OCI-LY3 (cell line): Measurements from ENCODE around the gene SIGLEC11.

Experiments
- H2AFZ ChIP-seq: fragments of 200-600, 300-600 bp; shearing (Covaris generic); 2 replicates; pipeline ENCODE4 v1.6.0; 2014; ENCODE audit warnings: antibody characterized with exemption, low read depth, low read length
- H3K27ac ChIP-seq: fragments of 200-600, 300-600 bp; sonication (generic); 2 replicates; pipeline ENCODE4 v1.5.1; 2014; ENCODE audit warnings: mild to moderate bottlenecking, low read length, moderate library complexity, mixed read lengths
- H3K27me3 ChIP-seq: fragments of 200-600, 300-600 bp; sonication (generic); 2 replicates; pipeline ENCODE4 v1.6.1; 2014; ENCODE audit warnings: low read depth, low read length, mixed read lengths
- H3K36me3 ChIP-seq: fragments of 200-600, 300-600 bp; sonication (generic); replicated peaks from 2 replicates; pipeline ENCODE3; 2014; ENCODE audit warnings: low read depth, low read length, mixed read lengths
- H3K4me1 ChIP-seq: fragments of 300-600, 200-600 bp; sonication (generic); 2 replicates; pipeline ENCODE4 v1.6.1; 2014; ENCODE audit warnings: low read length, mixed read lengths
- H3K4me2 ChIP-seq: fragments of 200-600, 300-600 bp; sonication (generic); 2 replicates; pipeline ENCODE4 v1.6.1; 2014; ENCODE audit warnings: low read length, mixed read lengths
- H3K4me3 ChIP-seq: fragments of 300-600, 200-600 bp; sonication (generic); 2 replicates; pipeline ENCODE4 v1.5.1; 2014; ENCODE audit warnings: antibody characterized with exemption, mild to moderate bottlenecking, low read length, moderate library complexity
- H3K79me2 ChIP-seq: fragments of 300-600, 200-600 bp; shearing (Covaris generic); 2 replicates; pipeline ENCODE4 v1.6.1; 2014; ENCODE audit warnings: mild to moderate bottlenecking, low read length, mixed read lengths
- H3K9ac ChIP-seq: fragments of 300-600, 200-600 bp; shearing (Covaris generic); 2 replicates; pipeline ENCODE4 v1.6.0; 2014; ENCODE audit warnings: mild to moderate bottlenecking, low read length, moderate library complexity
- H3K9me3 ChIP-seq: fragments of 200-600, 300-600 bp; shearing (Covaris generic); 2 replicates; pipeline ENCODE4 v1.6.1; 2014; ENCODE audit warnings: low read length, mixed read lengths; ENCODE audit not compliant: insufficient read depth
- H4K20me1 ChIP-seq: fragments of 200-600, 300-600 bp; sonication (generic); 2 replicates; pipeline ENCODE4 v1.6.1; 2016; ENCODE audit warnings: low read length, mixed read lengths; ENCODE audit not compliant: insufficient read depth
- EZH2phosphoT487 ChIP-seq: fragments of 200-600 bp; shearing (Covaris generic); IDR thresholded peaks from 2 replicates; pipeline ENCODE4 v1.6.1; 2018; ENCODE audit warnings: antibody characterized with exemption, mixed run types, low read depth
- TF ChIP-seq, protein P1 (sequence below): fragments of 200-600, 300-600 bp; sonication (generic); IDR thresholded peaks from 2 replicates; pipeline ENCODE4 v1.5.1; 2014; ENCODE audit warnings: antibody characterized with exemption, low read length, low read depth

SIGLEC11 gene

DNA sequence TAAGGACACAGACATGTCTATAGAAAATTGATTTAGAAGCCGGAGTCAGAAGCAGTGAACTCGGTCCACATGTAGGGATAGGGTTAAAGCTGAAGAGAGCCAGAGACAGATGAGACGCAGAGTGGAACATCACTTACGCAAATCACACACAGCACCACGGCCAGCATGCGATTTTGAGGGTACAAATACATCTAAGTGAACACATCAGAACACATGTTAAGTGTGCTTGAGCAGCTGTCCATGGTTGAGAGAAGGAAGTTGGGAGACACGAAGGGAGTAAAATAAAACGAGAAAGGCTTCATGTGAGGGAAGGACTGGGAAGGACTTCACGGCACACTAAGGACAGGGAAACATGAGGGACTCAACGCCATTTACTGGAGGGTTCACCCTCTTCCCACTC is 25.4 kb upstream of the SIGLEC11 start:
- H4K20me1 ChIP-seq: peaks cover 31% of the 10 kb centered on the region
- H3K4me1 ChIP-seq: no peaks in the 10 kb centered on the region
- no peaks in the 10 kb centered on the region for H3K27me3 ChIP-seq
- no peak overlapping the region for H3K27ac ChIP-seq
- no peaks in the 10 kb centered on the region for H3K9me3 ChIP-seq
- H3K4me3 ChIP-seq: no peak overlapping the region
- H2AFZ ChIP-seq: no peak overlapping the region
- peaks cover 3% of the 10 kb centered on the region for H3K36me3 ChIP-seq
- H3K4me2 ChIP-seq: no peak overlapping the region
- TF ChIP-seq, protein P1, sequence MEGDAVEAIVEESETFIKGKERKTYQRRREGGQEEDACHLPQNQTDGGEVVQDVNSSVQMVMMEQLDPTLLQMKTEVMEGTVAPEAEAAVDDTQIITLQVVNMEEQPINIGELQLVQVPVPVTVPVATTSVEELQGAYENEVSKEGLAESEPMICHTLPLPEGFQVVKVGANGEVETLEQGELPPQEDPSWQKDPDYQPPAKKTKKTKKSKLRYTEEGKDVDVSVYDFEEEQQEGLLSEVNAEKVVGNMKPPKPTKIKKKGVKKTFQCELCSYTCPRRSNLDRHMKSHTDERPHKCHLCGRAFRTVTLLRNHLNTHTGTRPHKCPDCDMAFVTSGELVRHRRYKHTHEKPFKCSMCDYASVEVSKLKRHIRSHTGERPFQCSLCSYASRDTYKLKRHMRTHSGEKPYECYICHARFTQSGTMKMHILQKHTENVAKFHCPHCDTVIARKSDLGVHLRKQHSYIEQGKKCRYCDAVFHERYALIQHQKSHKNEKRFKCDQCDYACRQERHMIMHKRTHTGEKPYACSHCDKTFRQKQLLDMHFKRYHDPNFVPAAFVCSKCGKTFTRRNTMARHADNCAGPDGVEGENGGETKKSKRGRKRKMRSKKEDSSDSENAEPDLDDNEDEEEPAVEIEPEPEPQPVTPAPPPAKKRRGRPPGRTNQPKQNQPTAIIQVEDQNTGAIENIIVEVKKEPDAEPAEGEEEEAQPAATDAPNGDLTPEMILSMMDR: no peak
- TF ChIP-seq EZH2phosphoT487: no peak
- no peak overlapping the region for H3K9ac ChIP-seq
- no peaks in the 10 kb centered on the region for H3K79me2 ChIP-seq

- Histone ChIP-seq H3K4me2 (no peak overlapping the region), H3K79me2 (no peaks in the 10 kb centered on the region), H3K27me3 (no peaks in the 10 kb centered on the region), H3K36me3 (peaks cover 3% of the 10 kb centered on the region), H4K20me1 (peaks cover 31% of the 10 kb centered on the region), H2AFZ (no peak overlapping the region), H3K9me3 (no peaks in the 10 kb centered on the region), H3K27ac (no peak overlapping the region), H3K4me3 (no peak overlapping the region), H3K4me1 (no peaks in the 10 kb centered on the region), H3K9ac (no peak overlapping the region)
- no peak for TF ChIP-seq EZH2phosphoT487
- TF ChIP-seq, protein P1: no peak
Measured at GRCh38 chr19:49985871-49986270, 24.9 kb upstream of the SIGLEC11 start.

- H3K79me2 ChIP-seq: no peaks in the 10 kb centered on the region
- H3K4me1 ChIP-seq: no peaks in the 10 kb centered on the region
- peaks cover 31% of the 10 kb centered on the region for H4K20me1 ChIP-seq
- TF ChIP-seq, protein P1: no peak
- TF ChIP-seq EZH2phosphoT487: no peak
- no peaks in the 10 kb centered on the region for H3K9me3 ChIP-seq
- no peak overlapping the region for H2AFZ ChIP-seq
- H3K4me2 ChIP-seq: no peak overlapping the region
- no peaks in the 10 kb centered on the region for H3K27me3 ChIP-seq
- H3K9ac ChIP-seq: no peak overlapping the region
- H3K4me3 ChIP-seq: no peak overlapping the region
- no peak overlapping the region for H3K27ac ChIP-seq
- H3K36me3 ChIP-seq: peaks cover 3% of the 10 kb centered on the region
Measured at GRCh38 chr19:49984491-49984890, 23.5 kb upstream of the SIGLEC11 start.

- H3K36me3 ChIP-seq: peaks cover 3% of the 10 kb centered on the region
- H3K9ac ChIP-seq: no peak overlapping the region
- H3K4me1 ChIP-seq: no peaks in the 10 kb centered on the region
- TF ChIP-seq, protein P1: peak; percentile 98
- no peak for TF ChIP-seq EZH2phosphoT487
- H3K27me3 ChIP-seq: no peaks in the 10 kb centered on the region
- H3K79me2 ChIP-seq: no peaks in the 10 kb centered on the region
- no peak overlapping the region for H3K4me2 ChIP-seq
- H3K9me3 ChIP-seq: no peaks in the 10 kb centered on the region
- no peak overlapping the region for H3K27ac ChIP-seq
- no peak overlapping the region for H3K4me3 ChIP-seq
- H2AFZ ChIP-seq: no peak overlapping the region
- H4K20me1 ChIP-seq: peaks cover 28% of the 10 kb centered on the region
Measured at GRCh38 chr19:49983645-49984229, 22.8 kb upstream of the SIGLEC11 start.
